ENCODE measurements around the gene SART3. TPM values are rescaled to one million over a fixed set of nuclear protein-coding genes. Genes with fewer than 3 reads are reported as not detected.

SART3 gene
- total and polyA plus RNA-seq, 2 of the 8 experiments (the other 6 are each of a cell fraction or from before 2014, with no cell fraction given): 16.0 to 103 TPM

GRCh38 chr12:108565976-108566375 lies 5.0 kb upstream of the SART3 start:
- Histone ChIP-seq H4K20me1 (replicated peaks in 1 of 2; ENCODE audit: control insufficient read depth in 1 of 2, insufficient read depth in 2 of 2, low read length in 2 of 2) (peaks cover 0 to 4% of the 10 kb centered on the region in 2 experiments), H3K14ac (ENCODE audit: insufficient read length) (no peak overlapping the region), H3K18ac (ENCODE audit: extremely low read depth, low read length) (no peak overlapping the region), H3K27ac (ENCODE audit: low read depth, low read length) (no peak overlapping the region), H4K8ac (ENCODE audit: extremely low read depth, insufficient read depth, low read length) (no peak overlapping the region), H2AK5ac (ENCODE audit: low read depth, low read length) (no peak overlapping the region), H2BK120ac (replicated peaks; ENCODE audit: low read depth, low read length) (no peak overlapping the region), H3K9me3 (ENCODE audit: insufficient read depth in 2 of 2, low read depth in 1 of 2, low read length in 1 of 2) (no peaks in the 10 kb centered on the region), H3K36me3 (ENCODE audit: control insufficient read depth in 2 of 4, insufficient read depth in 4 of 4, low read length in 3 of 4) (peaks cover 24 to 55% (median 47%) of the 10 kb centered on the region in 4 experiments), H3K56ac (replicated peaks; ENCODE audit: insufficient read length, low read depth, low read length) (no peak overlapping the region), H3K4me1 (replicated peaks in 1 of 4; ENCODE audit: control insufficient read depth in 3 of 4, insufficient read depth in 4 of 4, low read length in 3 of 4) (no peaks in the 10 kb centered on the region), H3K4ac (replicated peaks; ENCODE audit: insufficient read length, low read depth, low read length) (no peak overlapping the region), H3K27me3 (replicated peaks in 1 of 4; ENCODE audit: control insufficient read depth in 3 of 4, extremely low read depth in 1 of 4, insufficient read depth in 3 of 4, low read length in 3 of 4) (no peaks in the 10 kb centered on the region), H2BK20ac (ENCODE audit: low read length) (no peak overlapping the region), H3K4me3 (ENCODE audit: extremely low read depth in 1 of 4, insufficient read depth in 2 of 4, low read depth in 3 of 4, low read length in 4 of 4) (no peak overlapping the region), H2BK5ac (ENCODE audit: low read depth, low read length) (no peak overlapping the region), H3K4me2 (ENCODE audit: insufficient read depth in 1 of 2, low read depth in 2 of 2, low read length in 2 of 2) (no peak overlapping the region), H3K23ac (ENCODE audit: insufficient read length) (no peak overlapping the region), H2AFZ (ENCODE audit: low read length) (no peak overlapping the region), H3K79me1 (ENCODE audit: low read depth, low read length) (no peaks in the 10 kb centered on the region), H3K9ac (replicated peaks in 1 of 4; ENCODE audit: extremely low read depth in 1 of 4, low read depth in 3 of 4, low read length in 3 of 4) (no peak overlapping the region; a peak in 1 of 7 replicates), H4K91ac (replicated peaks; ENCODE audit: insufficient read length, low read length) (no peak overlapping the region), H3K23me2 (ENCODE audit: low read depth, low read length) (peaks cover 12% of the 10 kb centered on the region; the same call in 1 of the 2 replicates), H3K79me2 (ENCODE audit: control insufficient read depth in 1 of 2, insufficient read depth in 2 of 2, low read length in 2 of 2) (peaks cover 0 to 13% of the 10 kb centered on the region in 2 experiments; a peak in 3 of 4 replicates), H2BK12ac (ENCODE audit: low read depth, low read length) (no peak overlapping the region), H4K5ac (ENCODE audit: insufficient read length, low read depth, low read length) (no peak overlapping the region), H2BK15ac (ENCODE audit: low read length) (no peak overlapping the region)
- TF ChIP-seq HDAC6 (IDR thresholded peaks at IDR 0.05; ENCODE audit: low read depth, low read length) (no peak), BRCA1 (IDR thresholded peaks at IDR 0.05; ENCODE audit: low read depth, low read length) (no peak), TAF1 (IDR thresholded peaks at IDR 0.05; ENCODE audit: low read depth, low read length) (no peak), SAP30 (IDR thresholded peaks at IDR 0.05; ENCODE audit: insufficient read depth, insufficient replicate concordance, low read length) (no peak), CBX5 (IDR thresholded peaks at IDR 0.05; ENCODE audit: low read depth, low read length) (no peak), POLR2AphosphoS5 (IDR thresholded peaks at IDR 0.05; ENCODE audit: low read depth, low read length) (no peak), EGR1 (IDR thresholded peaks at IDR 0.05; ENCODE audit: borderline replicate concordance, low read depth, low read length) (no peak), GTF2F1 (IDR thresholded peaks at IDR 0.05; ENCODE audit: borderline replicate concordance, low read depth, low read length) (no peak), RFX5 (IDR thresholded peaks at IDR 0.05; ENCODE audit: borderline replicate concordance, low read depth, low read length) (no peak), SIRT6 (IDR thresholded peaks at IDR 0.05; ENCODE audit: low read length) (no peak), TEAD4 (IDR thresholded peaks at IDR 0.05; ENCODE audit: low read depth, low read length) (no peak), POLR2A (IDR thresholded peaks at IDR 0.05; ENCODE audit: control extremely low read depth in 1 of 2, low read depth in 2 of 2, low read length in 2 of 2) (no peak), POU5F1 (IDR thresholded peaks at IDR 0.05; ENCODE audit: low read depth, low read length) (no peak), TAF7 (optimal IDR thresholded peaks at IDR 0.05; ENCODE audit: borderline replicate concordance, low read depth, low read length) (no peak)
- POLR2A ChIA-PET (ENCODE audit: partially characterized antibody): interaction anchor here (1.6 to 2.8 kb wide), 3 partner anchors 38 to 56 kb away, joined by 5 to 12 read pairs (median 7); no protein-coding TSS in a partner anchor
- FAIRE-seq (no peak), DNase-seq (ENCODE audit: low read depth in 1 of 2, low spot score in 2 of 2) (no peak)
- CTCF ChIA-PET (ENCODE audit: partially characterized antibody): interaction anchor here (1.1 to 24.3 kb wide), 4 partner anchors 11 to 411 kb away, joined by 3 to 523 read pairs (median 5); no protein-coding TSS in a partner anchor
- WGBS, 2 experiments (ENCODE audit: extremely low coverage in 1 of 2, insufficient coverage in 1 of 2, insufficient read length in 1 of 2, insufficient replicate concordance in 2 of 2, low coverage in 1 of 2, low lambda C conversion rate in 2 of 2, missing lambda C conversion rate in 1 of 2): 89% methylated on average over 2 of the region's 2 CpGs; no CpG with 5 or more reads in 1 of the 2 experiments

All from H1 (cell line).